DND-41 (cell line): ENCODE data around the gene TBX22.

Experiments used
- ATAC-seq: fragments of 200-7000 bp; cut with Tn5 transposase; 3 replicates; pipeline ENCODE4 v1.9.1; 2021; ENCODE audit warnings: low read depth; ENCODE audit not compliant: insufficient read depth
- DNase-seq: peaks from one replicate; pipeline ENCODE4 v3.0.0-alpha.2; 2020
- H2AFZ ChIP-seq: 2 replicates; pipeline ENCODE4 v1.6.0; 2012; ENCODE audit warnings: low read depth, low read length
- H3K27ac ChIP-seq: 2 replicates; pipeline ENCODE4 v1.5.1; 2012; ENCODE audit warnings: low read length, inconsistent platforms
- H3K27me3 ChIP-seq: fragments of 200-600 bp; sonication (generic); 2 replicates; pipeline ENCODE4 v1.6.0; 2012; ENCODE audit warnings: low read length, mild to moderate bottlenecking, inconsistent platforms; ENCODE audit not compliant: insufficient read depth, poor library complexity
- H3K36me3 ChIP-seq: 2 replicates; pipeline ENCODE4 v1.5.1; 2012; ENCODE audit warnings: low read length, inconsistent platforms; ENCODE audit not compliant: insufficient read depth
- H3K4me1 ChIP-seq: 2 replicates; pipeline ENCODE4 v1.5.1; 2012; ENCODE audit warnings: mild to moderate bottlenecking, low read length; ENCODE audit not compliant: insufficient read depth
- H3K4me2 ChIP-seq: 2 replicates; pipeline ENCODE4 v1.6.0; 2012; ENCODE audit warnings: mild to moderate bottlenecking, moderate library complexity, low read length, inconsistent platforms; ENCODE audit not compliant: insufficient read depth
- H3K4me3 ChIP-seq, 2 experiments: fragments of 200-600 bp in 1 of 2; shearing (Covaris generic) in 1 of 2; 2 replicates each; pipeline ENCODE4 v1.5.1; 2012 to 2016; ENCODE audit warnings: inconsistent platforms in 2 of 2, low read length in 2 of 2, mild to moderate bottlenecking in 2 of 2, low read depth in 1 of 2, moderate library complexity in 1 of 2
- H3K79me2 ChIP-seq: 2 replicates; pipeline ENCODE4 v1.6.0; 2012; ENCODE audit warnings: low read length, inconsistent platforms; ENCODE audit not compliant: insufficient read depth
- H3K9ac ChIP-seq: 2 replicates; pipeline ENCODE4 v1.6.0; 2012; ENCODE audit warnings: low read depth, mild to moderate bottlenecking, inconsistent platforms, low read length, moderate library complexity
- H3K9me3 ChIP-seq: 2 replicates; pipeline ENCODE4 v1.5.1; 2012; ENCODE audit warnings: low read length, moderate library complexity, mild to moderate bottlenecking, inconsistent platforms; ENCODE audit not compliant: insufficient read depth, severe bottlenecking
- H4K20me1 ChIP-seq: 2 replicates; pipeline ENCODE4 v1.6.0; 2012; ENCODE audit warnings: low read length; ENCODE audit not compliant: insufficient read depth
- CTCF ChIP-seq: IDR thresholded peaks from 2 replicates; pipeline ENCODE4 v1.5.1; 2012; ENCODE audit warnings: borderline replicate concordance, low read length, moderate library complexity, mild to moderate bottlenecking; ENCODE audit not compliant: poor library complexity, severe bottlenecking; ENCODE audit errors: extremely low read depth
- EZH2 ChIP-seq: IDR thresholded peaks from 3 replicates; pipeline ENCODE4 v1.6.1; 2012; ENCODE audit warnings: borderline replicate concordance, low read depth, mild to moderate bottlenecking, moderate library complexity, low read length, inconsistent platforms; ENCODE audit not compliant: severe bottlenecking

The TBX22 gene

GRCh38 chrX:80014141-80014940 lies at the start of gene TBX22:
TSS of gene TBX22 (plus strand) at chrX:80014753. CDS start at chrX:80022270, 7,517 bp downstream.
- Histone ChIP-seq H3K9ac (no peak within 1 kb of the TSS), H4K20me1 (no peaks in the 10 kb centered on the region), H3K79me2 (no peaks in the 10 kb centered on the region), H3K27ac (no peak within 1 kb of the TSS), H3K9me3 (no peaks in the 10 kb centered on the region), H3K36me3 (no peaks in the 10 kb centered on the region), H2AFZ (no peak within 1 kb of the TSS), H3K4me3 (no peak within 1 kb of the TSS), H3K4me2 (no peak within 1 kb of the TSS), H3K4me1 (no peaks in the 10 kb centered on the region), H3K27me3 (no peaks in the 10 kb centered on the region)
- TF ChIP-seq EZH2 (no peak), CTCF (no peak)
- DNase-seq: no peak
- no peak for ATAC-seq

GRCh38 chrX:79975605-79976004 lies 38.9 kb upstream of the TBX22 start:
- Histone ChIP-seq H3K4me2 (no peak overlapping the region), H3K36me3 (no peaks in the 10 kb centered on the region), H2AFZ (no peak overlapping the region), H3K27me3 (no peaks in the 10 kb centered on the region), H3K9ac (no peak overlapping the region), H3K27ac (no peak overlapping the region), H3K79me2 (no peaks in the 10 kb centered on the region), H3K4me1 (no peaks in the 10 kb centered on the region), H3K4me3 (no peak overlapping the region), H3K9me3 (no peaks in the 10 kb centered on the region), H4K20me1 (no peaks in the 10 kb centered on the region)
- ATAC-seq (no peak), DNase-seq (no peak)
- TF ChIP-seq CTCF: no peak

GRCh38 chrX:80004458-80004857 lies 10.1 kb upstream of the TBX22 start:
- no peaks in the 10 kb centered on the region for H4K20me1 ChIP-seq
- DNase-seq (no peak), ATAC-seq (no peak)
- no peak overlapping the region for H3K4me3 ChIP-seq
- H3K79me2 ChIP-seq: no peaks in the 10 kb centered on the region
- H3K36me3 ChIP-seq: no peaks in the 10 kb centered on the region
- H3K27ac ChIP-seq: no peak overlapping the region
- no peak overlapping the region for H3K9ac ChIP-seq
- TF ChIP-seq EZH2 (no peak), CTCF (no peak)
- H3K4me2 ChIP-seq: no peak overlapping the region
- no peaks in the 10 kb centered on the region for H3K4me1 ChIP-seq
- no peaks in the 10 kb centered on the region for H3K27me3 ChIP-seq
- no peaks in the 10 kb centered on the region for H3K9me3 ChIP-seq
- H2AFZ ChIP-seq: no peak overlapping the region
